NK-92 (cell line): ENCODE measurements around the gene CDC42EP2.
"Not testable (repeated sequence)": the region's sequence is repeated elsewhere in the genome, so short reads cannot be mapped to it uniquely, and the experiment has no call there.

Experiments
- DNase-seq: peaks from one replicate; lab custom pipeline; 2025; ENCODE audit not compliant: unreplicated experiment; lab: John Stamatoyannopoulos, UW

The CDC42EP2 gene

DNA sequence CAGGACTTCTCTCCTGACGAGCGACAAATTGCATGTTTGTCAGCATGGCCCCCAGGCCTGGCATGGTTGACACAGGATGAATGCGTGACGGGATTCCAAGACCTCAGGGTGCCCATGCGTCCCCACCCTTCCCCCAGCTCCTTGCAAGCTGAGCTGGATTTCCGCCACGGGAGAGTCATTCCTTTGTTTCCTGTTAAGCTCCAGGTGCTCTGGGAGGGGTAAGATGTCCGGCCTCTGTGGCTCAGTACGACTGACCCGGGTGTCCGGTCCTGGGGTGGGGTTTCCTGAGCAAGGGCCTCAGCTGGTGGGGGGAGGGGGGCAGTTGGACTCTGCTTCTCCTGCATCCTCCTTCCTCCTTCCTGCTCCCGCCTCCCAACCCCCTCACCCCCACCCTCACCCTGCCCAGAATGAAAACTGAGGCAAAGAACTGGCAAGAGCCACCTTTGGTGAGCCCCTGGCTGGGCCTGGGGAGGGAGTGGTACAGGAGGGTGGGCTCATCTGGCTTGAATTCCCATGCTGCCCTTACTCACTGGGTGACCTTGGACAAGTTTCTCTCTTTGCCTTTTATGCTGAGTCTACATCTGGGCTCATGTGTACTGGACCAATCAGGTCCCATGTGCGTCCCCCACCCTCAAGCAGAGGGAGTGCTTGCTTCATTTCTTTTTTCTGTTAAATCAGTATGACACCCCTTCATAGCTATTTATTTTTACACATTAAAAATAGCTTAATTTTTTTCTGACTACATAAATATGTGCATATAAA, 2.5 kb downstream of the CDC42EP2 start:
- DNase-seq, result no peak

DNA sequence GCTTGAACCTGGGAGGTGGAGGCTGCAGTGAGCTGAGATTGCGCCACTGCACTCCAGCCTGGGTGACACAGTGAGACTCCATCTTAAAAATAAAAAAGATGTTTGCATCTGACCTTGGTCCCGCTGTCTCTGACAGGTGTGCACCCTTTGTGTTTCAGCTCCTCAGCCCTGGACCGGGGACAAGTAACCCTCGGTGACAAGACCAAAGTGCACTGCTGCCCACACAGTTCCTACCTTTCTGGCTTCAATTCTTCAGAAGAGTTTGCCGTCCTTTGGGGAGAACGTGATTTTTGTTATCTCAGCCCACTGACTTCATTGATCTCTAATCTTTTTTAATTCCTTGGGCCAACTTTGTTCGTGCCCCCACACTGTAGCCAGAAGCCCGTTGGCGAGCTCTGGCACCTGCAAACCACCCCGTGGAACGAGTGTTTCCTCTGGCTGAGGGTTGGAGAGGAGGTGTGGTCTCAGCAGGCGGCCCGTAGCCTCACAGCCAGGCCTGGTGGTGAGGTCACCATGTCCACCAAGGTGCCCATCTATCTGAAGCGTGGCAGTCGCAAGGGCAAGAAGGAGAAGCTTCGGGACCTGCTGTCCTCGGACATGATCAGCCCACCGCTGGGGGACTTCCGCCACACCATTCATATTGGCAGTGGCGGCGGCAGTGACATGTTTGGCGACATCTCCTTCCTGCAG, 5.9 kb downstream of the CDC42EP2 start:
- DNase-seq, result no peak

DNA sequence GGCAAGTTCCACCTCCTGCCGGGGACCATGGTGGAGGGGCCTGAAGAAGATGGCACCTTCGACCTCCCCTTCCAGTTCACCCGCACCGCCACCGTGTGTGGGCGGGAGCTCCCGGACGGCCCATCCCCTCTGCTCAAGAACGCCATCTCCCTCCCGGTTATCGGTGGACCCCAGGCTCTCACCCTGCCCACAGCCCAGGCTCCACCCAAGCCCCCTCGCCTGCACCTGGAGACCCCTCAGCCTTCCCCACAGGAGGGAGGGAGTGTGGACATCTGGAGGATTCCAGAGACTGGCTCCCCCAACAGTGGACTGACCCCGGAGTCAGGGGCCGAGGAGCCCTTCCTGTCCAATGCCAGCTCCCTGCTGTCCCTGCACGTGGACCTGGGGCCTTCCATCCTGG, 6.4 kb downstream of the CDC42EP2 start:
- DNase-seq, result no peak

DNA sequence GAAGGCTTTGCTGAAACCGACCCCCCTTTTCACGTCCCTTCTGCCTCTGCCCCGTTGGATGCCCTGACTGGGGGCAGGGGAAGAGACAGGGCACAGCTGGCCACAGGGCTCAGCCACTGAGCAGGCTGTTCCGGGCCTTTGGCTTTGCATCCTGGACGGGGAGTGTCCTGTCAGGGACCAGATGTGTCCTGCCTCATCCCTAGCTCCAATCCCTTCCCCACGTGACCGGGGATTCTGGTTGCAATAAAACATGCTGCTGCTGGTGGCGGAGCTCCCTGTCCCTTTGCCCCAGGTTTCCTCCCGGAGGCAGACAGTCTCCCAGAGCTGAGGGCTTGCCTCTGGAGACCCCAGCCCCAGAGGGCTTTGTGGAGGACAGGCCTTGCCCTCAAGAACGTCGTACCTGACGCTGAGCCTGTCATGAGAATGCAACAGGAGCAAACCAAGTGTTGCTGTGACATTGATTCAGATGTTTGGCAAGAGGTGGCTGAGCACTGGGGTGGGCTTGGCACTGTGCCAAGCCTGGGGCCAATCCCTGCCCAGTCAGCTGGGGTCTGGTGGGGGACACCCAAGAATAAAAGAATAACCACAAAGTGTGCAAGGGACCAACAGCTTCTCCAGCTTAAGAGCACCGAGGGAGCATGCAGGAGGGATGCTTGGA, 7.3 kb downstream of the CDC42EP2 start:
- no peak for DNase-seq

DNA sequence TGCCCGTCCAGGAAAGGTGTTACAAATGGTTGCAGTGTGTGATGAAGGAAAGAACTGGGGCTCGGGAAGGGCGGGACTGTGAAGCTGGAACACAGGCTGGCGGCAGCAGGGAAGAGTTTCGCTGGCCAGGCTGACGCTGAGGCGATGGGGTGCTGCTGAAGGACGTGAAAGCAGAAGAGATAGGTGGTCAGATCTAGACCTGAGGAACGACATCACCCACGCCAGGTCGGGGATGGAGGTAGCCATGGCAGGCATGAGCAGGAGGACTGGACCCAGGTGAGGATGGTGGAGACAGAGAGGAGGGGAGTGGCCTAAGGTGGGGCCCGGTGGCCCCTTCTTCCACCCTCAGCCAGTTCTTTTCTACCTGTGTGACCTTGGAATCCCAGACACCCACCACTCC, 9.1 kb downstream of the CDC42EP2 start:
- no peak for DNase-seq

DNA sequence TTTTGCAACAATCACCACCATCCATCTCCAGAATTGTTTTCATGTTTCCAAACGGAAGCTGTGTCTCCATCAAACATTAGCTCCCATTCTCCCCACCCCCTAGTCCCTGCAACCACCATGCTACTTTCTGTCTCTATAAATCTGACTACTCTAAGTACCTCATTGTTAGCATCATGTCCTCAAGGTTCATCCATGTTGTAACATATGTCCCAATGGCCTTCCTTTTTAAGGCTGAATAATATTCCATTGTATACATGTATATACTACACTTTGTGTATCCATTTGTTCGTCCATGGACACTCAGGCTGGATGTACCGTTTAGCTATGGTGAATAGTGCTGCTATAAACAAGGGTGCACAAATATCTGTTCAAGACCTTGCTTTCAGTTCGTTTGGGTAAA, 10.8 kb downstream of the CDC42EP2 start:
- no peak for DNase-seq

DNA sequence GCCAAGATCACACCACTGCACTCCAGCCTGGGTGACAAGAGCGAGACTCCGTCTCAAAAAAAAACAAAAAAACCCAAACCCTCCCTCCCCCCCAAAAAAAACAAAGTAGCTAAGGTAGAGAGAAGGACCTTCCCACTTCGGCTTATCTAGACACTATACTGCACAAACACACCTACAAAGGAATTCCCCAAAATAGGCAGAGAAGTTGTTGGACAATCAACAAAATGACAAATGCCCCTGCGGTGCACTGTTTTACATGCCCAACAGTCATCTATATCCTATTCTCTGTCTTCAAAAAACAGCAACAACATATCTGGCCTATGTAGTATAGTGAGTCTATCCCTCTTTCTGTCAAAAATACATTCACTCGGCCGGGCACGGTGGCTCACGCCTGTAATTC, 12.4 kb downstream of the CDC42EP2 start:
- no peak for DNase-seq

DNA sequence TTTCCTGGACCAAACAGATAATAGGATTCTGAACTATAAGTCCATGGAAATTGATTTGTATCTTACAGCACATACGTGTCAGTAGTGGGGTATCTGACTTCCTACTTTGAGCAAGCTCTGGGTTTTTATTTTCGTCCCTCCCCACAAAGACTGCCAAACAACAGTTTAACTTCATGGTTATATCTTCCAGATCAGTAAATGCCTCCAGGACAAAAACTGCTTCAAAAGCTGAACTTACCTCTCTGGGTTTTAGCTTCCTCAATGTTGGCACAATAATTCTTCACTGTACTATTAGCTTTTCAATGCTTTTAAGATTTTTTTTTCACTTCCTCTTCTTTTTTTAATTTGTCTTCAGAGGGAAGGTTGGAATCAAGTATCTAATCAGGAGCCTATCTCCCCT, 14.8 kb downstream of the CDC42EP2 start:
- no peak for DNase-seq

DNA sequence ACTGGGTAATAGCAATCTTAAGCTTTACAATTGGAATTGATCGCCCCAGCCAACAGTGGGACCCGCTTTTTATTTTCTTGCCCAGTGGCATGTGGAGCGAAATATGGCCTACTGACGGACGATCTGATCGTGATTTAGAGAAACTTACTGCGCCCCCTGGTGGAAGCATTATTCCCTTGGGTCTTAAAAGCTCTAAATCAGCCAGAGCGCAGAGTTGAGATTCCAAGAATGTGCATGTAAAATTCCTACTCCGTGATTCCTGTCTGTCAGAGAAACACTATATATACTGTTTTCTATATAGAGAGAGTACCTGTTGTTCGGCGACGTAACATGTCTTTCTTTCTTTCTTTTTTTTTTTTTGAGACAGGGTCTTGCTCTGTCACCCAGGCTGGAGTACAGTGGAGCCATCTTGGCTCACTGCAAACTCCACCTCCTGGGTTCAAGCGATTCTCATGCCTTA, 15.3 kb downstream of the CDC42EP2 start:
- DNase-seq, result no peak

DNA sequence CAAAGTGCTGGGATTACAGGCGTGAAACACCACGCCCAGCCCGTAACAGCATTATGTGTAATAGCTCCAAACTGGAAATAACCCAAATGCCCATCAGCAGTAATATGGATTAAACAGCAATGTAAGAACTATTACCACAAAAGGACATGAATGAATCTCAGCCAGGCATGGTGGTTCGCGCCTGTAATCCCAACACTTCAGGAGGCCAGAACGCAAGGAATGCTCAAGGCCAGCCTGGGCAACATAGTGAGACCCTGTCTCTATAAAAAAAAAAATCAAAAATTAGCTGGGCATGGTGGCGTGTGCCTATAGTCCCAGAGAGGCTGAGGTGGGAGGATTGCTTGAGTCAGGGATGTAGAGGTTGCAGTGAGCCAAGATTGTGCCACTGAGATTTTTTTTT, 15.9 kb downstream of the CDC42EP2 start:
- no peak for DNase-seq

DNA sequence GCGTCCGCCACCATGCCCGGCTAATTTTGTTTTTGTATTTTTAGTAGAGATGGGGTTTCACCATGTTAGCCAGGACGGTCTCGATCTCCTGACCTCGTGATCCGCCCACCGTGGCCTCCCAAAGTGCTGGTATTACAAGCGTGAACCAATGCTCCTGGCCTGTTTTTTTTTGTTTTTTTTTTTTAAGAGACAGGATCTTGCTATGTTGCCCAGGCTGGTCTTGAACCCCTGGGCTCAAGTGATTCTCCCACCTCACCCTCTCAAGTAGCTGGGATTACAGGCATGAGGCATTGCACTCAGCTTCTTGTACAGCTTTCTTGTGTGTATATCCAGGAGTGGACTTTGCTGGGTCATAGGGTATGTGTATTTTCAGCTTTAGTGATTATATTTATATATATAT, 17.9 kb downstream of the CDC42EP2 start:
- not testable (repeated sequence) for DNase-seq

DNA sequence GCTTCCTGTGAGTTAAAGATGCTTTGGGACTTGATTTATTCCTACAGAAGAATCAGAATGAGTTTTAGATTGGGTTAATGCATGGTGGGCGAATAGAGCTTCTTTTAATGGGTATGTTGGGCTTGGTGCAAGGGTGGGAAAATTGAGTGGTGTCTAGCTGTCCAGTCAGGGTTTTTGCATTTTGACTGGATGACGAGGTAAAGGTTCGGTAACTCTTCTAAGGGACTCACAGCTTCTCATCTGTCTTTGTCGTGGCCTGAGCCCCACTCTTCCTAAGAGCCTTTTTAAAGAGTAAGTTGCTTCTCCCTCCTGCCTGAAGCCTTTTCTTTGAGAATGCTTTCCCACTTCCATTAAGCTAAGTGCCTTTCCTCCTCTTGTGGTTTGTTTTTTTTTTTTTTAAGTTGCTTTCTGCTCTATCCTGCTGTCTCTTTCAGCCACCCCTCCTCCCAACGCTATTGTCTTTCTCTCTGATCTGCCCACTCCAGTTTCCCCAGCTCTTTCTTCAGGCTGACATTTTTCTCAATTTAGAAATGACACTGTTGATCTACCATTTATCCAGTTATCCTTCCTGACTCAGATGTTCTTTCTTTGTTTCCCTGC, 20.1 kb downstream of the CDC42EP2 start:
- DNase-seq, result no peak

DNA sequence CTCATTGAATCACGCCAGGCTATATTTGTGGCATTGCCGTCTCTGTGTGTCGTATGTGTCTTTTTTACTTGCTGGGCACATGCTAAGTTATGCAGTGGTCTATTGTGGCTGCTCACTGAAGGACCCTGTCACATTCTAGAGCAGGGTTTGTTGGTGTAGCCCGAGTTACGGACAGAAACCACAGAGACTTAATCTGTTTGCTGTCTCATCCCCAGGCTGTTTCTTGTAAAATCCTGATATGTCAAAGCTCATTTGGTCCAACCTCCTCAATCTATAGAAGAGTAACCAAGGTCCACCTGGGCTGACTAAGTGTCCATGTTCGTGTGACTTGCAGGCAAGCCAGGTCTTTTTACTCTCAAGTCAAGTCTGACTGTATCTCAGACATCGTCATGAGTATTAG, 24.0 kb downstream of the CDC42EP2 start:
- no peak for DNase-seq

DNA sequence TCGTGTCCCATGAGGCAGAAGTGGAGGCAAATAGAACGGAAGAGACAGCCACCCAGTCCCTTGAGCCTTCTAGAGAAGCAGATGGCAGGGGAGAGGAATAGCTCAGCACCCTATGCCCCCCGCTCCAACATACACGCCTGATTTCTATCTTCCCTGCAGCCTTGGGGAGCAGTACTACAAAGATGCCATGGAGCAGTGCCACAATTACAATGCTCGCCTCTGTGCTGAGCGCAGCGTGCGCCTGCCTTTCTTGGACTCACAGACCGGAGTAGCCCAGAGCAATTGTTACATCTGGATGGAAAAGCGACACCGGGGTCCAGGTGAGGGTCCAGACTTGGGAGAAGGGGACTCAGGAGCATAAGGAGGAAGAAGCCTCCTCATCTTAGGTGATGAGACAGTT, 25.6 kb downstream of the CDC42EP2 start:
- no peak for DNase-seq

DNA sequence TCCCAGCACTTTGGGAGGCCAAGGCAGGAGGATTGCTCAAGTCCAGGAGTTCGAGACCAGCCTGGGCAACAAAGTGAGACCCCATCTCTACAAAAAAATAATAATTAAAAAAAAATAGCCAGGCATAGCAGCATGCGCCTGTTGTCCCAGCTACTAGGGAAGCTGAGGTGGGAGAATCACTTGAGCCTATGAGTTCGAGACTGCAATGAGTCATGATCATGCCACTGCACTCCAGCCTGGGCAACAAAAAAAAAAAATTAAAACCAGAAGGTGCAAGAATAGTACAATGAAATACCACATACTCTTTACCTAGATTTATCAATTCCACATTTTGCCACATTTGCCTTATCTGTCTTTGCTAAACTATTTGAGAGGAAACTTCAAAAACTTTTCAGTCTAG, 27.2 kb downstream of the CDC42EP2 start:
- DNase-seq, result no peak

DNA sequence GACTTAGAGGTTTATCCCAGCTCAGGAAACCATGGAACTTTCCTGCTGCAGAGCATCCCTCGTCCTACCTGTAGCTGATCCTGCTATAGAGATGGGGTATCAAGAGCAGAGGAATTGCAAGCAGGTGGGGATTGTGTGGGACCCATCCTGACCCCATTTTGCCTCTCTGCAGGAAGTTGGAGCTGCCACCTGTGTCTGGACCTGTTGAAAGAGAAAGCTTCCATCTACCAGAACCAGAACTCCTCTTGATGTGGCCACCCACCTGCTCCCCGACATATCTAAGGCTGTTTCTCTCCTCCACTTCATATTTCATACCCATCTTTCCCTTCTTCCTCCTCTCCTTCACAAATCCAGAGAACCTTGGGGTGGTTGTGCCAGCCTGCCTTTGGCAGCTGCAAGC, 36.8 kb downstream of the CDC42EP2 start:
- no peak for DNase-seq

DNA sequence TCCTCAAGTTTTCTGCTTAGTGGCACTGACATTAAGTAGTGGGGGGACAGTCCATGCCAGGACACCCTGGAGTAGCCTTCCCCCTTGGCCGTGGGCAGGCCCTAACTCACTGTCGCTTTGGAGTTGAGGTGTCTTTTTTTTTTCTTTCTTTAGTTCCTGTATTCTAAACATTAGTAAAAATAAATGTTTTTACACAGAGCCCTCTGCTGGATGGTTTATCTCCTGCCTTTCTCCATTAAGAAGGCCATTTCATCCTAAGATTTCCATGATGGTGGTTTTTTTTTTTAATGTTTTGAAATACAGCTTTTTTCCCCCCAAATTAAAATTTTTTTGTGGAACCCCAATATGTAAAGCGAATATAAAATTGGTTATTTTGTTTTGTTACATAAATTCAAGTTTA, 38.1 kb downstream of the CDC42EP2 start:
- no peak for DNase-seq

DNA sequence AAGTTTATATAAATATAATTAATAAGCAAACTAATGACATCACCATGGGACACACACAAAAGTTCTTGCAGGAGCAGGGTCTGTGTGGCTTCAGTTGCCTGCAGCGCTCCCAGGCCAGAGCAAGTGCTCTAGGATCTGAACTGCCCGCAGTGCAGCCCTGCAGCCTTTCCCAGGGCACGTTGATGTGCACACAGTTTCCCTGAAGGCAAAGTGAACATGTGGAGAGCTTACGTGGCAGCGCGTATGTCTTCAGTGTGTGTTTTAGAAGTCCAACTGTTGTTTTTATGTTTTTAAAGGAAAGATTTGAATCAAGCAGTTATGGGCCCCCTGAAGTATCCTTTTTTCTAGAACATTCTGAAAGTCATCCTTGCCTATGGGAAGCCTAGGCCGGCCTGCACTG, 38.7 kb downstream of the CDC42EP2 start:
- no peak for DNase-seq

DNA sequence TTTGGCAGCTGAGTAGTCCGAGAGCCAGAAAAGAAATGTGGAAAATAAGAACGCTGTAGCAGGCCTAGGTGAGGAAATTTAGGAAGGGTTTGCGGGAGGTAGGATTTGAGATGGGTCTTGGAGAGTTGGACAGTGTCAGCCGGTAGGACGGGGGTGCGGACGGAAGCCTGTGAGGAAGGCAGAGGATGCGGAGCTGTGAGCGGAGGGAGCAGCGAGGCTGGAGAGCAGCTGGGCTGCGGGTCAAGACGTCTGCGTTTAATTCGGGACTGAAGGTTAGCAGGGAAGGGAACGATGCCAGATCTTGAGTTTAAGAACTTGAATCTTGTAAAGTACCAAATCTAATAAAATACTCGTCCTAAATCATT, 39.2 kb downstream of the CDC42EP2 start:
- DNase-seq, result no peak

DNA sequence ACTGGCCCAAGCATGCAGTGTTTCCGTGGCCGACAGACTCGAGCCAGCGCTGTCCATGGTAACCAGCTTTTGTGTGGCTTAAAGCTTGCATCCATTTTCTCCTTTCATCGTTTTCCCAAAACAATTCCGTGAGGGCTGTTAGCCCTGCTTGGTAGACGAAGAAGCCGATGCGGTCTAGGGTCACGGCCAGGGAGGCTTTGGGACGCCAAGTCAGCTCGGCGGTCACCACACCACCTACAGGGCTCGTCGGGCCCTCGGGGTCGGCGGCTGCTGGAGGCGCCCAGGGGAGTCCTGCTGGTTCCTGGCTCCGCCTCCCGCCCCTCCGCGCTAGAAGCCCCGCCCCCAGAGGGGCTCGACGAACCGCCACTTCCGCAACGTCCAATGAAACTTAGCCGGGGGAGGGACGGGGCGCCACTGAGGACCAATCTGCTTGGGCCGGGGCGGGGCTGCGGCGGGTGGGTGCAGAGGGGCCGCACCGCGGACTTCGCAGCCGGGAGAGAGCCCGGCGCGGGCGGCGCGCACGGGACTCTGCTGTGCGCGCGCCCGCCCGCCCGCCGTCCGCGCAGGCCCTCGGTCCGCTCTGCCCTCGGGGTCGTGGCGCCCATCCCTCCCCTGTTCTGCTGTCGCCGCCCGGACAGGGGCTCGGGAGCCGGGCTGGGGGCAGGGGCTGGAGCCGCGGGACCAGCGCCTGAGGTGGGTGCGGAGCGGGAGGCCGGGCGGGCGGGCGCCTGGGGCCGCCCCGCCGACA, 39.8 kb downstream of the CDC42EP2 start, which contains the start of gene TIGD3:
Gene TIGD3 (plus strand): TSS at position 487 of the 748 bp plus-strand sequence. CDS start 1,058 bp downstream, outside the sequence.
- DNase-seq, result peak; percentile 82
